HEK293 (cell line): ENCODE results near the gene HS1BP3.

ENCODE experiments used
- CTCF ChIA-PET: fragments of 350-600 bp; formaldehyde crosslinking; extraction: SDS; loops from one replicate; lab custom pipeline; 2021; ENCODE audit warnings: antibody characterized with exemption; lab: Yijun Ruan, JAX
- POLR2A ChIA-PET: fragments of 300-600 bp; formaldehyde crosslinking; extraction: SDS; loops from one replicate; lab custom pipeline; 2020; ENCODE audit warnings: antibody characterized with exemption, inconsistent platforms; lab: Yijun Ruan, JAX
- H3K27ac ChIP-seq: fragments of 200-500 bp; sonication (Bioruptor generic); 2 replicates; pipeline ENCODE4 v1.5.1; 2014; ENCODE audit warnings: low read depth, low read length, control low read depth, inconsistent platforms; ENCODE audit errors: extremely low read depth
- H3K36me3 ChIP-seq, 2 experiments: fragments of 200-500 bp in 1 of 2; sonication (Bioruptor generic) in 1 of 2; 1 replicate in 1 of 2; 2 replicates in 1 of 2; pipeline ENCODE4 v1.5.1; 2014 to 2017; ENCODE audit warnings: inconsistent platforms in 2 of 2, low read length in 2 of 2; ENCODE audit not compliant: control insufficient read depth in 2 of 2, insufficient read depth in 1 of 2
- H3K4me1 ChIP-seq: fragments of 200-500 bp; sonication (Bioruptor generic); 2 replicates; pipeline ENCODE4 v1.5.1; 2014; ENCODE audit warnings: mild to moderate bottlenecking, low read length, inconsistent platforms; ENCODE audit not compliant: control insufficient read depth, insufficient read depth
- H3K4me3 ChIP-seq: 2 replicates; pipeline ENCODE4 v1.5.1; 2011; ENCODE audit warnings: low read depth, mild to moderate bottlenecking, control low read depth, low read length, moderate library complexity
- H3K9me3 ChIP-seq: fragments of 200-500 bp; sonication (Bioruptor generic); 2 replicates; pipeline ENCODE4 v1.5.1; 2014; ENCODE audit warnings: low read depth, low read length, inconsistent platforms; ENCODE audit not compliant: control insufficient read depth, insufficient read depth
- AEBP2 ChIP-seq: fragments of 450-650 bp; formaldehyde crosslinking; IDR thresholded peaks from 2 replicates; pipeline ENCODE4 v1.5.1; 2016; ENCODE audit warnings: missing biosample characterization, missing genetic modification characterization, borderline replicate concordance
- BCL6B ChIP-seq: fragments of 450-650 bp; formaldehyde crosslinking; IDR thresholded peaks from 2 replicates; pipeline ENCODE4 v1.5.1; 2017; ENCODE audit warnings: missing biosample characterization, missing genetic modification characterization
- HOXC10 ChIP-seq: sonication (generic); formaldehyde crosslinking; IDR thresholded peaks from 2 replicates; pipeline ENCODE4 v1.8.1; 2023; ENCODE audit warnings: mild to moderate bottlenecking, missing genetic modification reagents
- KLF10 ChIP-seq: fragments of 450-650 bp; IDR thresholded peaks from 2 replicates; pipeline ENCODE4 v1.5.1; 2018; ENCODE audit warnings: missing biosample characterization, mild to moderate bottlenecking, missing genetic modification characterization
- TSHZ1 ChIP-seq: fragments of 450-650 bp; formaldehyde crosslinking; IDR thresholded peaks from 2 replicates; pipeline ENCODE4 v1.5.1; 2016; ENCODE audit warnings: missing biosample characterization, missing genetic modification characterization, borderline replicate concordance
- ZEB2 ChIP-seq: fragments of 450-650 bp; formaldehyde crosslinking; IDR thresholded peaks from 2 replicates; pipeline ENCODE4 v1.5.1; 2016; ENCODE audit warnings: missing biosample characterization, missing genetic modification characterization
- ZNF175 ChIP-seq: fragments of 450-650 bp; formaldehyde crosslinking; IDR thresholded peaks from 2 replicates; pipeline ENCODE4 v1.5.1; 2016; ENCODE audit warnings: missing biosample characterization, missing genetic modification characterization
- ZNF184 ChIP-seq: fragments of 450-650 bp; IDR thresholded peaks from 2 replicates; pipeline ENCODE4 v1.5.1; 2018; ENCODE audit warnings: missing biosample characterization, mild to moderate bottlenecking, missing genetic modification characterization
- ZNF335 ChIP-seq: fragments of 450-650 bp; formaldehyde crosslinking; conservative IDR thresholded peaks from 2 replicates; pipeline ENCODE4 v1.5.1; 2016; ENCODE audit warnings: missing biosample characterization, missing genetic modification characterization
- ZNF449 ChIP-seq: fragments of 450-650 bp; formaldehyde crosslinking; IDR thresholded peaks from 2 replicates; pipeline ENCODE4 v1.5.1; 2017; ENCODE audit warnings: missing biosample characterization, mild to moderate bottlenecking, missing genetic modification characterization, moderate library complexity
- ZNF510 ChIP-seq: fragments of 450-650 bp; formaldehyde crosslinking; IDR thresholded peaks from 2 replicates; pipeline ENCODE4 v1.5.1; 2018; ENCODE audit warnings: mild to moderate bottlenecking, missing genetic modification characterization, missing biosample characterization; ENCODE audit not compliant: insufficient replicate concordance
- ZNF530 ChIP-seq: fragments of 450-650 bp; formaldehyde crosslinking; IDR thresholded peaks from 2 replicates; pipeline ENCODE4 v1.5.1; 2016; ENCODE audit warnings: low read depth, missing biosample characterization, missing genetic modification characterization
- ZNF600 ChIP-seq: fragments of 450-650 bp; formaldehyde crosslinking; IDR thresholded peaks from 2 replicates; pipeline ENCODE4 v1.5.1; 2016; ENCODE audit warnings: missing biosample characterization, missing genetic modification characterization
- ZNF626 ChIP-seq: fragments of 450-650 bp; sonication (Bioruptor Pico); formaldehyde crosslinking; IDR thresholded peaks from 2 replicates; pipeline ENCODE4 v1.5.1; 2018; ENCODE audit warnings: missing biosample characterization, missing genetic modification characterization, inconsistent platforms
- ZNF707 ChIP-seq: fragments of 450-650 bp; formaldehyde crosslinking; IDR thresholded peaks from 2 replicates; pipeline ENCODE4 v1.5.1; 2016; ENCODE audit warnings: missing biosample characterization, missing genetic modification characterization

The HS1BP3 gene

GRCh38 chr2:20641123-20641985 is 9.5 kb downstream of the HS1BP3 start:
- Histone ChIP-seq H3K4me3 (no peak overlapping the region), H3K9me3 (no peaks in the 10 kb centered on the region), H3K4me1 (no peaks in the 10 kb centered on the region), H3K27ac (no peak overlapping the region), H3K36me3 (peaks cover 0 to 87% of the 10 kb centered on the region in 2 experiments; a peak in 1 of 3 replicates)
- POLR2A ChIA-PET: interaction anchor here (6.1 kb wide), 1 partner anchor 194 kb away, joined by 62 read pairs; the partner anchor contains the start of gene RHOB
- TF ChIP-seq ZNF530 (tag by site-specific recombination): no peak
- no peak for TF ChIP-seq AEBP2 (tag by site-specific recombination)
- no peak for TF ChIP-seq BCL6B (tag by site-specific recombination)
- no peak for TF ChIP-seq ZNF184 (tag by site-specific recombination)
- no peak for TF ChIP-seq ZNF510 (tag by site-specific recombination)
- no peak for TF ChIP-seq ZNF175 (tag by site-specific recombination)
- TF ChIP-seq ZNF335 (tag by site-specific recombination): no peak
- CTCF ChIA-PET: interaction anchor here (0.6 to 5.9 kb wide), 29 partner anchors 10 to 346 kb away, joined by 3 to 93 read pairs (median 6); partner anchors contain the start of genes HS1BP3 and RHOB

- POLR2A ChIA-PET: interaction anchor here (1.0 to 6.1 kb wide), 2 partner anchors 194 to 207 kb away, joined by 3 to 62 read pairs; partner anchors contain the start of gene RHOB
- CTCF ChIA-PET: interaction anchor here (0.6 to 5.9 kb wide), 14 partner anchors 11 to 545 kb away, joined by 3 to 93 read pairs (median 6); partner anchors contain the start of genes HS1BP3 and RHOB
- no peak overlapping the region for H3K4me3 ChIP-seq
- peaks cover 0 to 85% of the 10 kb centered on the region in 2 experiments; a peak in 1 of 3 replicates for H3K36me3 ChIP-seq
- H3K27ac ChIP-seq: no peak overlapping the region
- no peaks in the 10 kb centered on the region for H3K4me1 ChIP-seq
- no peaks in the 10 kb centered on the region for H3K9me3 ChIP-seq
- TF ChIP-seq HOXC10 (CRISPR knock-in tag): no peak
- TF ChIP-seq ZNF600 (tag by site-specific recombination): no peak
- no peak for TF ChIP-seq KLF10 (tag by site-specific recombination)
- TF ChIP-seq ZNF449 (tag by site-specific recombination): no peak
- no peak for TF ChIP-seq ZNF626 (tag by site-specific recombination)
- no peak for TF ChIP-seq ZEB2 (tag by site-specific recombination)
- TF ChIP-seq TSHZ1 (tag by site-specific recombination): no peak
- no peak for TF ChIP-seq ZNF707 (tag by site-specific recombination)
These were observed 10.3 kb downstream of the HS1BP3 start for GRCh38 chr2:20640411-20641122.
